PFSK-1 (cell line): ENCODE data around the gene NAP1L1.

Experiments used
- FOXP2 ChIP-seq: optimal IDR thresholded peaks from 2 replicates; pipeline ENCODE3; 2011; ENCODE audit warnings: borderline replicate concordance, control low read depth, inconsistent platforms; ENCODE audit not compliant: insufficient read depth; ENCODE audit errors: extremely low read length, extremely low read depth
- POLR2AphosphoS5 ChIP-seq: IDR thresholded peaks from 2 replicates; pipeline ENCODE4 v1.6.1; 2012; ENCODE audit warnings: low read depth, mild to moderate bottlenecking, control low read depth, low read length, moderate library complexity
- SIN3A ChIP-seq: IDR thresholded peaks from 2 replicates; pipeline ENCODE4 v1.6.1; 2012; ENCODE audit warnings: mild to moderate bottlenecking, low read length, moderate library complexity, borderline replicate concordance; ENCODE audit not compliant: insufficient read depth
- TAF1 ChIP-seq: IDR thresholded peaks from 2 replicates; pipeline ENCODE4 v1.6.1; 2012; ENCODE audit warnings: low read length, control low read depth, borderline replicate concordance; ENCODE audit not compliant: insufficient read depth
- TF ChIP-seq, protein P1 (sequence below), 2 experiments: IDR thresholded peaks; 2 replicates each; pipeline versions ENCODE4 v1.6.1 to v1.8.0; 2011 to 2012; ENCODE audit warnings: low read depth in 2 of 2, low read length in 2 of 2, control low read depth in 1 of 2, inconsistent platforms in 1 of 2, mild to moderate bottlenecking in 1 of 2, moderate library complexity in 1 of 2; ENCODE audit not compliant: insufficient read depth in 1 of 2

NAP1L1 gene

DNA sequence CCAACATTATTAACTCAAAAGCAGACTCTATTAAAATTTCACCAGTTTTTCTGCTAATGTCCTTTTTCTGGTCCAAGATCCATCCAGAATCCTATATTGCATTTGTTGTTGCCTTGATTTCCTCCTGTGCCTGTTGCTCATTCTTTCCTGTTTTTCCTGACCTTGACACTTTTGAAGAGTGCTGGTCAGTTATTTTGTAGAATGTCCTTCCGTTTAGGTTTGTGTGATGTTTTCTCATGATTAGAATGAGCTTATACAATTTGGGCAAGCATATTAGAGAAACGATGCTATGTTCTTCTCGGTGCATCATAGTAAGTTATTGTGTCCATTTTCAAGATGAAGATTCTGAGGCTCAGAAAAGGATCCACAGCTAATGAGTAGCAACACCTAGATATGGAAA lies 86.8 kb downstream of the NAP1L1 start:
- TF ChIP-seq TAF1: no peak
- no peak for TF ChIP-seq POLR2AphosphoS5
- no peak for TF ChIP-seq FOXP2
- TF ChIP-seq SIN3A: no peak
- TF ChIP-seq, protein P1, sequence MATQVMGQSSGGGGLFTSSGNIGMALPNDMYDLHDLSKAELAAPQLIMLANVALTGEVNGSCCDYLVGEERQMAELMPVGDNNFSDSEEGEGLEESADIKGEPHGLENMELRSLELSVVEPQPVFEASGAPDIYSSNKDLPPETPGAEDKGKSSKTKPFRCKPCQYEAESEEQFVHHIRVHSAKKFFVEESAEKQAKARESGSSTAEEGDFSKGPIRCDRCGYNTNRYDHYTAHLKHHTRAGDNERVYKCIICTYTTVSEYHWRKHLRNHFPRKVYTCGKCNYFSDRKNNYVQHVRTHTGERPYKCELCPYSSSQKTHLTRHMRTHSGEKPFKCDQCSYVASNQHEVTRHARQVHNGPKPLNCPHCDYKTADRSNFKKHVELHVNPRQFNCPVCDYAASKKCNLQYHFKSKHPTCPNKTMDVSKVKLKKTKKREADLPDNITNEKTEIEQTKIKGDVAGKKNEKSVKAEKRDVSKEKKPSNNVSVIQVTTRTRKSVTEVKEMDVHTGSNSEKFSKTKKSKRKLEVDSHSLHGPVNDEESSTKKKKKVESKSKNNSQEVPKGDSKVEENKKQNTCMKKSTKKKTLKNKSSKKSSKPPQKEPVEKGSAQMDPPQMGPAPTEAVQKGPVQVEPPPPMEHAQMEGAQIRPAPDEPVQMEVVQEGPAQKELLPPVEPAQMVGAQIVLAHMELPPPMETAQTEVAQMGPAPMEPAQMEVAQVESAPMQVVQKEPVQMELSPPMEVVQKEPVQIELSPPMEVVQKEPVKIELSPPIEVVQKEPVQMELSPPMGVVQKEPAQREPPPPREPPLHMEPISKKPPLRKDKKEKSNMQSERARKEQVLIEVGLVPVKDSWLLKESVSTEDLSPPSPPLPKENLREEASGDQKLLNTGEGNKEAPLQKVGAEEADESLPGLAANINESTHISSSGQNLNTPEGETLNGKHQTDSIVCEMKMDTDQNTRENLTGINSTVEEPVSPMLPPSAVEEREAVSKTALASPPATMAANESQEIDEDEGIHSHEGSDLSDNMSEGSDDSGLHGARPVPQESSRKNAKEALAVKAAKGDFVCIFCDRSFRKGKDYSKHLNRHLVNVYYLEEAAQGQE (IDR thresholded peaks at IDR 0.05; ENCODE audit: insufficient read depth in 1 of 2, low read depth in 2 of 2, low read length in 2 of 2): no peak

- TF ChIP-seq SIN3A (no peak), FOXP2 (no peak), POLR2AphosphoS5 (no peak), TAF1 (no peak)
- TF ChIP-seq, protein P1 (IDR thresholded peaks at IDR 0.05; ENCODE audit: insufficient read depth in 1 of 2, low read depth in 2 of 2, low read length in 2 of 2): no peak
These were observed 87.5 kb downstream of the NAP1L1 start for GRCh38 chr12:75996861-75997447.

- TF ChIP-seq SIN3A (no peak), POLR2AphosphoS5 (no peak), TAF1 (no peak), FOXP2 (no peak)
- TF ChIP-seq, protein P1 (IDR thresholded peaks at IDR 0.05; ENCODE audit: insufficient read depth in 1 of 2, low read depth in 2 of 2, low read length in 2 of 2): no peak
These were observed 88.8 kb downstream of the NAP1L1 start for GRCh38 chr12:75995691-75996090.

GRCh38 chr12:75994069-75994740 lies 90.3 kb downstream of the NAP1L1 start:
- TF ChIP-seq SIN3A (no peak), TAF1 (no peak), FOXP2 (no peak), POLR2AphosphoS5 (no peak)
- TF ChIP-seq, protein P1 (IDR thresholded peaks at IDR 0.05; ENCODE audit: insufficient read depth in 1 of 2, low read depth in 2 of 2, low read length in 2 of 2): no peak
